ENCODE results near the gene COL6A2.
"Not testable (repeated sequence)": the region's sequence is repeated elsewhere in the genome, so short reads cannot be mapped to it uniquely, and the experiment has no call there.

COL6A2 gene

GRCh38 chr21:46083791-46084561, 13.9 kb upstream of the COL6A2 start:
- DNase-seq (ENCODE audit: low read depth) = no peak
- no peak for TF ChIP-seq CTCF (IDR thresholded peaks at IDR 0.05; ENCODE audit: insufficient read depth, low read depth, low read length, missing control alignments)
- no peak overlapping the region for H3K4me3 ChIP-seq (ENCODE audit: low read length)

- H3K4me3 ChIP-seq (ENCODE audit: low read length) = no peak overlapping the region
- no peak for DNase-seq (ENCODE audit: low read depth)
- no peak for TF ChIP-seq CTCF (IDR thresholded peaks at IDR 0.05; ENCODE audit: insufficient read depth, low read depth, low read length, missing control alignments)
Measured at GRCh38 chr21:46084709-46085108, 13.2 kb upstream of the COL6A2 start.

GRCh38 chr21:46085259-46085658, 12.7 kb upstream of the COL6A2 start:
- H3K4me3 ChIP-seq (ENCODE audit: low read length); DNase-seq (ENCODE audit: low read depth): not testable (repeated sequence)

GRCh38 chr21:46087641-46088040, 10.3 kb upstream of the COL6A2 start:
- TF ChIP-seq CTCF (IDR thresholded peaks at IDR 0.05; ENCODE audit: insufficient read depth, low read depth, low read length, missing control alignments) = no peak
- no peak overlapping the region for H3K4me3 ChIP-seq (ENCODE audit: low read length)
- DNase-seq (ENCODE audit: low read depth) = no peak

GRCh38 chr21:46088189-46088588, 9.7 kb upstream of the COL6A2 start:
- TF ChIP-seq CTCF (IDR thresholded peaks at IDR 0.05; ENCODE audit: insufficient read depth, low read depth, low read length, missing control alignments) = no peak
- no peak for DNase-seq (ENCODE audit: low read depth)
- no peak overlapping the region for H3K4me3 ChIP-seq (ENCODE audit: low read length)

- no peak for DNase-seq (ENCODE audit: low read depth)
- H3K4me3 ChIP-seq (ENCODE audit: low read length) = no peak overlapping the region
- TF ChIP-seq CTCF (IDR thresholded peaks at IDR 0.05; ENCODE audit: insufficient read depth, low read depth, low read length, missing control alignments) = no peak
Measured at GRCh38 chr21:46089285-46089684, 8.6 kb upstream of the COL6A2 start.

- TF ChIP-seq CTCF (IDR thresholded peaks at IDR 0.05; ENCODE audit: insufficient read depth, low read depth, low read length, missing control alignments) = no peak
- no peak for DNase-seq (ENCODE audit: low read depth)
- no peak overlapping the region for H3K4me3 ChIP-seq (ENCODE audit: low read length)
Measured at GRCh38 chr21:46091118-46091517, 6.8 kb upstream of the COL6A2 start.
